GM21423 (cell line): ENCODE results near the gene DNAJB13.
"Not testable (repeated sequence)": the region's sequence is repeated elsewhere in the genome, so short reads cannot be mapped to it uniquely, and the experiment has no call there.

Source experiments
- ATAC-seq: cut with Tn5 transposase; IDR thresholded peaks from one replicate; pipeline ENCODE4 v1.9.1; 2021; ENCODE audit warnings: mild to moderate bottlenecking, moderate library complexity; ENCODE audit not compliant: unreplicated experiment

Gene DNAJB13, protein sequence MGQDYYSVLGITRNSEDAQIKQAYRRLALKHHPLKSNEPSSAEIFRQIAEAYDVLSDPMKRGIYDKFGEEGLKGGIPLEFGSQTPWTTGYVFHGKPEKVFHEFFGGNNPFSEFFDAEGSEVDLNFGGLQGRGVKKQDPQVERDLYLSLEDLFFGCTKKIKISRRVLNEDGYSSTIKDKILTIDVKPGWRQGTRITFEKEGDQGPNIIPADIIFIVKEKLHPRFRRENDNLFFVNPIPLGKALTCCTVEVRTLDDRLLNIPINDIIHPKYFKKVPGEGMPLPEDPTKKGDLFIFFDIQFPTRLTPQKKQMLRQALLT

DNA sequence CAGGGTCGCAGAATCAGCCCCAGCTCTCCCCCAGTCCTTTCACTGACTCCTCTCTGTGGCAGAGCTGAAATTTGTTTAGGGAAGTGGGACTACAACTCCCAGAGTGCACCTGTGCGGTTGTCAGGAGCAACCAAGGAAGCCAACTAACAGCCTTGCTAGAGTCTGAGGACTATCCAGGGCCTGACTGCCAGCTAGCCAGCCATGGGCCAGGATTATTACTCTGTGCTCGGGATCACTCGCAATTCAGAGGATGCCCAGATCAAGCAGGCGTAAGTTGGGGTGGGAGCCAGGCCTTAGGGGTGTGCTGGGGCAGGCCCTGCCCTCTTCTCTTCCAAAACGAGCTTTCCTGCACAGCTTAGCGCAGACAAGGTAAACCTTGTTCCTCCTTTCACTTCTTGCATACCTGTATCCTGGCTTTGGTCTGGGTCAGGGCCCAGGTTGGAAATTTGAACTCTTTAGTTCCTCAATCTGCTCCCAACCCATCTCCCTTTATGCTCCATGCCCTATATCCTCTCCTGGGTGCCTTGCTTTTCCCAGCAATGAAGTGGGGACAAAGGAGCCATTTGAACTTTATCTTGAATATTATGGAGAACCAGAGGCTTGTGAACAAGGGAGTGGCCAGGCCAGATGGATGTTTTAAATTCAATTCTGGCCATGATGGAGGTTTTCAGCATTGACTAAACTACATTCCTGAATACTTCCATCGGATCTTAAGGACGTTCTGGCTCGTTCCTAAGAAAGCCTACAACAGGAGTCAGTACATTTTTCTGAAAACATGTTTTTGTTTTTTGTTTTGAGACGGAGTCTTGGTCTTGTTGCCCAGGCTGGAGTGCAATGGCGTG, at the start of gene DNAJB13:
Gene DNAJB13, plus strand, starts transcription at position 158 of the 842 bp plus-strand sequence. Its CDS starts 44 bp downstream, at position 202.
- ATAC-seq: peak; percentile 73

DNA sequence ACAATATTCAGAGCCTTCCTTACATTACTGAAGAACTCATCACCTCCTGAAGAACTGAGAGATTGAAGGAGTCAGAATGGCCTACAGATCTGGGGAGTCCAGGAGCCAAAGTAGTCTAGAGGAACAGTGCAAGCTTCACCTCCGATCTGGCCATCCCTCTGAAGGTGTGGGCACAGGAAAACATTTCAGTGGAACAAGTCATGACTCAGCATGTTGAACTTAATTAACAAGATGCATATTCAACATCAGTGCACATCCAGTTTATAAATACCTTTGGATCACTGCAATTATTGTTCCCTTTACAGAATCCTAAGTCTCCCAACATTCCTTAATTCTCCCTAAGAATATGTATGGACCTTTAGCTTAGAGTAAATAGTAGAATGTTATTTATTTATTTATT, 48.5 kb upstream of the DNAJB13 start:
- no peak for ATAC-seq

DNA sequence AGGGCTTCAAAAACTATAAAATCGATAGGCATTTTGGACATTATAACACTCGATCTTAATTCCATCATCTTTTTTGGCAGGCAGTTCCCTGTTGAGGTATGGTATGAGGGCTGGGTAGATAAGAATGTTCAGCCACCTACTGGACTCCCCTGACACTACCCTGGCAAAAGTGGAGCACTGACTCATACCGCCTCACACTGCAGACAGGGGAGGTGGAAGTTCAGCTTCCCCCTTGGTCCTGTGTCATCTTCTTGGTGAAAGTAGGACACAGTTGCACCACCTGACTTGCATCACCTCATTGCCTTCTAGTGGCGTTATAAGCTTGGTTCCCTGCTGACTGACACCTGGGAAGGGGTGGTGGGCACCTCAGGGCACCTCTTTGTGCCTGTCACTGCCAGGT, 43.6 kb upstream of the DNAJB13 start:
- ATAC-seq: no peak

DNA sequence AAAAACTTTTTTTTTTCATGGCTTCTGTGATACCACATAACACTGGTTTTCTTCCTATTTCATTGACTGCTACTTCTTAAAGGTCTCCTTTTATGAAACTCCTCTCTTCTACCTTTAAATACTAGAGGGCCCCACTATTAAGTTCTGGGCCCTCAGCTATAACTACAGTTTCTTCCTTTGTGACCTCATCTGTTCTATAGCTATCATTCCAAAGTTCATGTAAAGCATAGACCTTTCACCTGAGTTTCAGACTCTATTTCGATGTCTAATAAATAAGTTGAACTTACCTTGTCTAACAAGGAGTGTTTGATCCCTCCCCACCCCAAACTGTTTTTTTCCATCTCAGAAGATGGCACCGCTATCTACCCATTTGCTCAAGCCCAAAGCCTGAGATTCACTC, 38.8 kb upstream of the DNAJB13 start:
- ATAC-seq: no peak

DNA sequence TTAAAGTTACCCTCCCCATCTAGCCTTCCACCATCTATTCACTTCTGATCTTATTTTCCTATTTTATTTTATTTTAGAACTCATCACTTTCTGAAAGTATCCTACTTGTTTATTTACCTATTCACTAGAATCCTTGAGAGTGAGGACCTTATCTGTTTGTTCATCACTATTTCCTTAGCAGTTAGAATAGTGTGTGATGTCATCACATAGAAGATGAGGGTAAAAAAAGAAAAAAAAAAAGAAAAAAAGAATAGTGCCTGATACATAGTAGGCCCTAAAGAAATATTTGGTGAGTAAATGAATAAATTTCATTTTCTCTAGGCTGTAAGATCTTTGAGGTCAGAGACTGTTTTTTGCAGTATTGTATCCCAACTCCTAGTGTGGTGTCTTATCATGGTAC, 37.4 kb upstream of the DNAJB13 start:
- no peak for ATAC-seq

DNA sequence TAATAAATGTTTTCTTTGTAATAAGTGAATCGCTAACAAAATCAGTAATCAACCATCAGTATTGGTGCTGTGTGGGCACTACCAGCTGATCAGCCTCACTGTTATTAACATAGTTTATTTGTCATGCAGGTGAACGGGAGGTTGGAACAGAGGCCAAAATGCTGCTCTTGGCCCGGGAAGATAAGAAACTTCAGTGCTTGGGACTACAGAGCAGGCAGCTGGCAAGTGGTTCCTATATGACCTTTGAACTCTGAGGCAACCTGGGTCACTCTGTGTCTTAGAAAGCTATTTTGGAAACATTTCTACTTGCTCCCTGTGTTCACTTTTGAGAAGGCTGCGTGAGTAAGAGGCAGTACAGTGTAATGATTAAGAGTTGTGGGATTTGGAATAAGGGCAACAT, 36.5 kb upstream of the DNAJB13 start:
- no peak for ATAC-seq

DNA sequence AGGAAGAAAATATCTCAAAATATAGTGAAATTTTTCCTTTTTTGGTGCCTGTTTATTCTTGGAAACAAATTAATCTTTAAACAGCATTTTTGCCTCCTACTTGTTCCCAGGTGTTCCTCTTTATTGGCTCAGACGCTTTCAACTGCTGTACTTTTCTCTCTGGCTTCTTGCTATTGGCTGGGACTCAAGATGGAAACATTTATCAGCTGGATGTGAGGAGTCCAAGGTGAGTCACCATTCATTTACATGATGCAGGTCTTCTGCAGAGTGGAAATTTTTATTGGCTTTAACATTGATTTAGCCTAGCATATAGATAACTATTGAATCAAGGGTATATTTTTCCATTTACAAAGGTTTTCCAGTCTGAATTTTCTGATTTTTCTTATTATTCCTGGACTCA, 34.4 kb upstream of the DNAJB13 start:
- ATAC-seq: no peak

DNA sequence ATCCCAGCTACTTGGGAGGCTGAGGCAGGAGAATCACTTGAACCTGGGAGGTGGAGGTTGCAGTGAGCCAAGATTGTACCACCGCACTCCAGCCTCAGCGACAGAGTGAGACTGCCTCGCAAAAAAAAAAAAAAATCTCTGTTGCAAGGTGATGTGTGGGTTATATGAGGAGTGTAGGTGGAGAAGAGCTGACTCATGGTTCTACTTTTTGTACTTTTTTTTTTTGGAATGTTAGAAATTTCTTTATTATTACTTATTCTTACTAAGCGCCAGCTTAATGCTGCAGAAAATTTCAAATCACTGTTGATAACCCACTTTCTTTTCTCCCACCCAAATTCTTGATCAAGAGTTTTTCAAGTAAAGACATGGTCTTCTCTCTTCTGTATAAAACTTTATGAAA, 29.6 kb upstream of the DNAJB13 start:
- ATAC-seq: no peak

DNA sequence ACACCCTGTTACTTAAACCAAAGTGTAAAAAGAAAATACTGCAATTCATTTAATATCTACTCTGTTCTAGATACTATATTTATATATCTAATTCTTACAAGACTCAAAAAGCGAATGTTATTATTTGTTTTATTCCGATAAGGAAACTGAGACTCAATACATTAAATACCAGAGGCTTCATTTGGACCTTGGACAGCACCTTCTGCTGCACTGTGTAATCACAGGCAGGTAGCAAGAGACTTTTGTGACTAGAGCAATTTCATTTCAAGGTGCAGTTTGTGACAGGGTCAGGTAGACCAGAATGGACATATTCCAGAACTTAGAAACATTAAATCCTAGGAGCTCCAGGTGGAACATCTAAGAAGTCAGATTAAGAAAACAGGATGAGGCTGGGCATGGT, 21.4 kb upstream of the DNAJB13 start:
- no peak for ATAC-seq

DNA sequence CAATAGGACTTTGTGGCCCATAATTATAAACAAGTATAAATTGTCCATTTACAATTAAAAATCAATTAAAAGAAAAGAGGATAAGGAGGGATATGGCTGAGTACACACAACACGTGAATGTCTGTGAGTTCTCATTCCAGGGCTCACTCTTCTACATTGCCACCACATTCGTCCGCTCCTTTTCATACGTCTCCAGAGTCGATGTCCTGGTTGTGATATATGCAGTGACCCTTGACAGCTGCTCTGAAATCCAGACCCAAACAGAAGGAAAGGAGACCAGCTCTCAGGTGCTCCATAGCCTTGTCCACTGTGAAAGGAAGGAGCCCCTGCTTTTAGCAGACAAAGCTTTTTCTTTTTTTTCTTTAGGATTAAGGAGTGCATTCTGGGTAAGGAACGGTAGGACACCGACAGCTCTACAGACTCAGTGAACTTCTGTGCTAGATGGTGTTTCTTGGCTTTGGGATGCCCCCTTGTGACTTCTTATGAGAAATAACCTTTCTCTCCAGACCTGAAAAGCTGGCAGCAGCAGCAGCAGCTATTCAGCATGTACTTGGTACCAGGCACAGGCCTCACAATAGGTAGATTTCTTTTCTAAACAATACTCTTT, 19.7 kb upstream of the DNAJB13 start:
- no peak for ATAC-seq

DNA sequence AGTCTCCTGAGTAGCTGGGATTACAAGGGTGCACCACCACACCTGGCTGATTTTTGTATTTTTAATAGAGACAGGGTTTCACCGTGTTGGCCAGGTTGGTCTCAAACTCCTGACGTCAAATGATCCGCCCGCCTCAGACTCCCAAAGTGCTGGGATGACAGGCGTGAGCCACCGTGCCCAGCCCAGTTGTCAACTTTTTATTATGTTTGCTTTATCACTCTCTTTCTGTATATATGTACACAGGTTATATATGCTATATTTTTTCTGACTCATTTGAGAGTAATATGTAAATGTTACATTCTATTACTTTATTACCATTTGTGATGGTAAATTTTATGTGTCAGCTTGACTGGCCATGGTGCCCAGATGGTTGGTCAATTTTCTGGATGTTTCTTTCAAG, 18.9 kb upstream of the DNAJB13 start:
- ATAC-seq: no peak

DNA sequence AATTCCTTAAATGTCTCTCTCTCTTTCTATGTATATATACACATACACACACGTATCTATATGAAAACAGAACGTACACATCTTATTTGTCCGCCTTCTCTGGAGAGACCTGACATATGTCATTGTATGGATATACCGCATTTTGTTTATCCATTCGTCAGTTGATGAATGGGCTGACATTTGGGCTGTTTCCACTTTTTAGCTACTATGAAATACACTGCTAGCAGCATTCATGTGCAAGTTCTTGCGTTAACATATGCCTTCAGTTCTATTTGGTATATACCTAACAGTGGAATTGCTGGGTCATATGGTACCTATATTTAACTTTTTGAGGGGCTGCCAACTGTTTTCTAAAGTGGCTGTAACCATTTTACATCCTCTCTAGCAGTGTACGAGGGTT, 18.0 kb upstream of the DNAJB13 start:
- no peak for ATAC-seq

DNA sequence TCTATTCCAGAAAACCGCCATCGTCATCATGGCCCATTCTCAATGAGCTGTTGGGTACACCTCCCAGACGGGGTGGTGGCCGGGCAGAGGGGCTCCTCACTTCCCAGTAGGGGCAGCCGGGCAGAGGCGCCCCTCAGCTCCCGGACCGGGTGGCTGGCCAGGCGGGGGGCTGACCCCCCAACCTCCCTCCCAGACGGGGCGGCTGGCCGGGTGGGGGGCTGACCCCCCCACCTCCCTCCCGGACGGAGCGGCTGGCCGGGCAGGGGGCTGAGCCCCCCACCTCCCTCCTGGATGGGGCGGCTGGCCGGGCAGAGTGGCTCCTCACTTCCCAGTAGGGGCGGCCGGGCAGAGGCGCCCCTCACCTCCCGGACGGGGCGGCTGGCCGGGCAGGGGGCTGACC, 14.8 kb upstream of the DNAJB13 start:
- ATAC-seq: not testable (repeated sequence)

DNA sequence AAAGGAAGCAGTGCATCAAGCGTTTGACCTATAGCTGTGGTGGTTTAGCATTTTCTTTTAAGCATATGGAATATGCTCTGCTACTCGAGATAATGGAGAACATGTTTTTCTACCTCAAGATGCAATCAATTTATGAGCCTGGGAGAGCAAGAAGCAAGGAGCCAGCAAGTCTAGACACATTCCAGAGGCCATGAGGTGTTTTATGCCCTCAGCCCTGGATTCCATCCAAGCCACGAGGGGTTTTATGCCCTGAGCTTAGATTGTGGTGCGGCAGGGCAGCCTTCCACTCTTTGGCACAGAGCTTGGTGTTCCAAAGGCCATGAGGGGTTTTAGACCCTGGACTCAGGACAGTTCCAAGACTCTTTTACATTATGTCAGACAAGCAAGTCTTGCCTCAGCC, 11.7 kb upstream of the DNAJB13 start:
- no peak for ATAC-seq

DNA sequence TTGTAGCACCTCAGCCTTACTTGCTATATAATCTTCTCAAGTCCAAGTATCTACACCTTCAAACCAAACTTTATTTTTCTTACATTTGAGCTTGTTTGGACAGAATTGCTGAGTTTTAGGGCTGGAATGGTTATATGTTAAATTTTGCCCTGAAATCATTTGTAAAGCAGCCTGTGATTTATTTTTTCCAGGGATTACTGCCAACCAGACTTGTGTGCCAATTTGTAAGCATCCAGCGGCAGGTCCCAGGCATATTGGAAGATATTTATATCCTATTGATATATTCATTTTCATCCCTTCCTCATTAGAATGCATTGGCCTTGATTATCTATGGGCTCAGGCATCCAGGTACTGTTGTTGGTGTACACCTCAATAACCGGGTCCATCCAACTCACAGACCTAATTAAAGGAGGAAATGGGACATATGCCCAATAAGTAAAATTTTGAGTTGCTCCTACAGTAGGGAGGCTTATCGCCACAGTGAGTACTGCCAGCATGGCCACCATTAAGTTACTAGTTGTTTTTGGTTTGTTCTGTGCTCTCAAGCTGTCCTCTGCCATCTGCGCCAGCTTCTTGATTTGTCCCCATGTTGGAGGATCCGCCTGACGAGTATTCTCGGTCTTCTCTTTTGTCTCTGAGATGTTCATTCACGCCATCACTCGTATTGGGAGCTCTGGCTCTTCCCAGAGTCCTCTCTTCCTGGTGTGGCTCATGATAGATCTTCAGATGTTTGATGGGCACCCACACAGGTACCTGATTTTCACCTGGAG, 9.8 kb upstream of the DNAJB13 start:
- no peak for ATAC-seq

DNA sequence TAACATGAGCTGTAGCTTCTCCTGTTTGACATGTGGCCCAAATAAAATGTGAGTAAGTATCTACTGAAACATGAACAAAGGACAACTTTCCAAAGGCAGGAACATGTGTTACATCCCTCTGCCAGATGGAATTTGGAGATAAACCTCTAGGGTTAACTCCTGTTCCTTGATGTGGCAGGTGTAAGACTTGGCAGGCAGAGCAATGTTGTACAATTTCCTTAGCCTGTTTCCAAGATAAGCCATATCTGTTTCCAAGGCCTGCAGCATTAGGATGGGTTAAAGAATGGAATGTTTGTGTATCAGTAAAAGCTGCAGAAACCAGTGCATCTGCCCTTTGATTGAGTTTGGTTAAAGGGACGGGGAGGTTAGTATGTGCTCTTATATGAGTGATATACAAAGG, 8.8 kb upstream of the DNAJB13 start:
- ATAC-seq: no peak

DNA sequence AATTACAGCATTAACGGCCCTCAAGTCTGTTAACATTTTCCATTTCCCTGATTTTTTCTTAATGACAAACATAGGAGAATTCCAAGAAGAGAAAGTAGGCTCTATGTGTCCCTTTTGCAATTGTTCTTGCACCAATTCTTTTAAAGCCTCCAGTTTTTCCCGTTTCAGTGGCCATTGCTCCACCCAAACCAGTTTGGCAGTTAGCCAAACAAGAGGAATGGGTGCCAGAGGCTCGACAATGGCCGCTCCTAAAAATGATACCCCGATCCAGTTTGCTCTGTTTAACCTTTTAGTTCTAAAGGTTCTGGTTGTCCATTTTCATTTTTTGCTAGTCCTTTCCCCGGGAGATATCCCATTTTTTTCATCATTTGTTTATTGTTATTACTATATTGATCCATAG, 6.7 kb upstream of the DNAJB13 start:
- no peak for ATAC-seq

DNA sequence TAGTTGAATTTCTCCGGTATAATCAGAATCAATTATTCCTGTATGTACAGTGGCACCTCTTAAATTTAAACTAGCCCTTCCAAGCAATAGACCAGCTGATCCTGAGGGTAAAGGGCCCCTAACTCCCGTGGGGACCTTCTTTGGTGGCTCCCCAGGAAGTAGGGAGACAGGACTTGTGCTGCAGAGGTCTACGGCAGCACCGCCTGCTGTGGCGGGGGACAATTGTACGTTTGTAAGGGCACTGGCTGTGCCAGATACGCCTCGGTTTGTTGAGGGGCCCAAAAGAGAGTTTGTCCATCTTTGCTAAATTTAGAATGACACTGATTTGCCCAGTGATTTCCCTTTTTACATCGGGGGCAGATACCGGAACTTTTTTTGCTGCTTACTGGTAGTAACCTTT, 5.9 kb upstream of the DNAJB13 start:
- ATAC-seq: no peak

DNA sequence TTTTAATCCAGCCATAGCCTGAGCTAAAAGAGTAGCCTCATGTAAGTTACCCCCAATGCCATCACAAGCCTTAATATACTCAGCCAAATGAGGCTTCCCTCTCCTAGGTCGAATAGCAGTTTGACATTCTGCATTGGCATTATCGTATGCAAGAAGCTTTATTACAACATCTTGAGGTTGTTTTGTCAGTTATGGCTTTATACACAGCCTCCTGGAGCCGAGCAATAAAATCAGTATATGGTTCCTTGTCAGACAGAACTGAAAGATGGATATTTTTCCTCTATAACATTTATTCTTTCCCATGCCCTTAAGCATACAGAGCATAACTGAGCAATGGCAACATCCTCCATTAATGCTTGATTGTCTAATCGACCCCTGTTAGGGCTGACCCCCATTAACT, 5.4 kb upstream of the DNAJB13 start:
- no peak for ATAC-seq

DNA sequence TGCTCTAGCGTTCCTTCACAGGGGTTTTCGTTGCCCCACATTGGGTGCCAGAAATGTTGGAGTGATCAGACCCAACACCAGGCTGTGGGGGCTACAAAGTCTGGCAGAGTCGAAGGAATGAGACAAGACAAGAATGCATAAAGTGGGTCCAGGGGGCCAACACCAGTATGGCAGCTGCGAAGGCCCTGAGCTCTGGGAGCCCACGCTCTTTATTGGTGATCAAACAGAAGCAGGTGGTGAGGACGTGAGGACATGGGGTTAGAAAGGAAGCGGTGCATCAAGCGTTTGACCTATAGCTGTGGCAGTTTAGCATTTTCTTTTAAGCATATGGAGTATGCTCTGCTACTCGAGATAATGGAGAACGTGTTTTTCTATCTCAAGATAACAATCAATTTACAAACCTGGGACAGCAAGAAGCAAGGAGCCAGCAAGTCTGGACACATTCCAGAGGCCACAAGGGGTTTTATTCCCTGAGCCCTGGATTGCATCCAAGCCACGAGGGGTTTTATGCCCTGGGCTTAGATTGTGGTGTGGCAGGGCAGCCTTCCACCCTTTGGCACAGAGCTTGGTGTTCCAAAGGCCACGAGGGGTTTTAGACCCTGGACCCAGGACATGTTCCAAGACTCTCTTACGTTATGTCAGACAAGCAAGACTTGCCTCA, 3.9 kb upstream of the DNAJB13 start:
- ATAC-seq: no peak

DNA sequence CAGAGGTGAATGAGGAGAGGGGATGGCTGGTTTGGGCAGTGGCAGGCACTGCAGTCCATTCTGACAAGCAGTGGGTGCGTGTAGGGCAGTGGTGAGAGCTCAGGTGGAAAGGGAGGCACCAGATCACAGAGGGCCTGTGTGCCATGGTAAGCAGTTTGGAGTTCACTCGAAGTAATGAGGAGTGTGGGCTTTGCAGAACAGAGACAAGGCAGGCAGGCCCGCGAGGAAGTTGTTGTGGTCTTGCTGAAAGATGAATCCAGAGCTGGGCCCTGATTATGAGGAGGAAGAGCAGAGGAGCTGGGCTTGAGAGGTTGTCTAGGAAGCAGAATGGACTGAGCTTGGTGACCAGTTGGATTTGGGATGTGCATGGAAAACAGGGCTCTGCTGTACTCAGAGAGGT, 1.6 kb upstream of the DNAJB13 start:
- ATAC-seq: no peak
